Measurements from ENCODE around the gene IL22RA2.

Gene IL22RA2

DNA sequence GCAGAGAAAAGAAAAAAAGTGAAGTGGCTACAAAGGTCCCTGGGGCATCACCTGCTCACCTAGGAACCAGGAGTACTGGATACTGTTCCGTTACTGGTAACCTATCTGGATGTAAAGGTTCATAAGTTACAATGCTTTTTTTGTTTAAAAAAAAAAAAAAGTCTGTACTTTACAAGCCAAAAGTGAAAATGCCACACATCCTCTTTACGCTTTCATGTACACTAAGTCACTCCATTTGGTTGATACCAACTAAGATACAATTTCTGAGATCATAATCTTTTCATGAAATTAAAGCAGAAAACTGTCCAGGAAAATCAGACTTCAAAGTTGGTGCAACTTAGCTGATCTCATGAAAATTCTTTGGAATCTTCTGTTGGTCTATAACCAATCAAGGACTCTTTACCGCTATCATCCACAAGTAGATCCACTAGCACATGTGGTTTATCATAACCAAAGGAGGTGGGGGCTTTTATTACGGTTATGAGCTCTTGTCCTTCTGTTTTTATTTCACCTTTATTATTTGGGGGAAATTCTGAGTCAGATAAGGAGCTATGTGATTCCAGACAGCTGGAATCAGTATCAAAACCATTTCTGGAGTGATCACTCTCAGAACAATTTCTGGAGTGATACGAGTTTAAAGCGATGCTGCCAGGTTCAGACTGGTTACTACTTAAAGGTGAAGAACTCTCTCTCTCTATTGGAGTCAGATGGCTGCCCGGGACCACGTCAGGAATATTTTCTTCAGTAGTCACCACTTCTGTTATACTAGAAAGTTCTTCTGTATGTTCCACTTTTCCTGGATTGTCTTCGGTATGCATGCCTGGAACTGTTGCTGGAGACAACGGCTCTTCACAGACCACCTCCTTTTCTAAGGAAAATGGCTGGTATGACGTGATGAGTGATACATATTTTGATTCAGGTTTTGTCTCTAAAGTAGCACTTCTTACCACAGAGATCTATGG, 24.5 kb upstream of the IL22RA2 start:
- no peak for DNase-seq (ENCODE audit: low read depth in 2 of 2)

GRCh38 chr6:137193256-137194070, 20.0 kb upstream of the IL22RA2 start:
- DNase-seq (ENCODE audit: low read depth in 2 of 2) = no peak

DNA sequence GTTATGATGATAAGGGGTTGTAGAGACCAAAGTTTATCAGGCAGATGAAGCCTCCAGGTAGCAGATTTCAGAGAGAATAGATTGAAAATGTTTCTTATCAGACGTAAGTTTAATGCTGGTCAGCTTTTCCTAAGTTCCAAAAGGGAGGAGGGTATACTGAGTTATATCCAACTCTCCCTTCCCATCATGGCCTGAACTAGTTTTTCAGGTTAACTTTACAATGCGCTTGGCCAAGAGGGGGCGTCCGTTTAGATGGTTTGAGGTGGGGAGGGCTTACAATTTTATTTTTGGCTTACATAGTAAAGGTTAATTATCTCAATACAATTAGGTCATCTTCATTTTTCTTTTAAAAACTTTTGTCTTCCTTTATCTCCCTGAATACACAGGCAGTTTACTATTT, 19.4 kb upstream of the IL22RA2 start:
- no peak for DNase-seq (ENCODE audit: low read depth in 2 of 2)

GRCh38 chr6:137191670-137192069, 18.2 kb upstream of the IL22RA2 start:
- DNase-seq (ENCODE audit: low read depth in 2 of 2) = no peak

- DNase-seq (ENCODE audit: low read depth in 2 of 2) = no peak
These were observed 17.8 kb upstream of the IL22RA2 start for GRCh38 chr6:137191236-137191635.

DNA sequence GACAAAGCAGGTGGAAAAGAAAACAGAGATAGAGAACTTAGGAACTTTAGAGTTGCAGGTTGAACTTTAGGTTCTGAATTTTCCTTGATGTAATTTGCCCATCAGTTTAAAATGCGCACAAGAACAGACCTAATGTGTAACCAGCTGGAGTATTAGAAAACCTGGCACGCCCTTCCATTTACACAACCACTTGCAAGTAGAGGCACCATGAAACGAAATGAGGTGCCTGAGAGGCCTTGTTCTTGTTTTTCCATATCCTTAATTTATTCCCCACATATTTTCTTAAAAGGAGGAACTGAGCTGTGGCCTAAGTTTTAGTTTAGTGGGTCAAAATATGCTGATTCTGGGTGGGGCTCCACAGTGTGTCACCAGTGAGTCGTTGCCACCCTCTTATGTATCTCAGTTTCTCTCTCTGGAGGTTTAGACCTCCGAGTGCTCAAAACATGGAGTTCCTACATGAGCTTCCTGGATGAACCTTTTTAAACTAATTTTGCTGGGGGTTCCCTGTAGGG, 17.2 kb upstream of the IL22RA2 start:
- no peak for DNase-seq (ENCODE audit: low read depth in 2 of 2)

DNA sequence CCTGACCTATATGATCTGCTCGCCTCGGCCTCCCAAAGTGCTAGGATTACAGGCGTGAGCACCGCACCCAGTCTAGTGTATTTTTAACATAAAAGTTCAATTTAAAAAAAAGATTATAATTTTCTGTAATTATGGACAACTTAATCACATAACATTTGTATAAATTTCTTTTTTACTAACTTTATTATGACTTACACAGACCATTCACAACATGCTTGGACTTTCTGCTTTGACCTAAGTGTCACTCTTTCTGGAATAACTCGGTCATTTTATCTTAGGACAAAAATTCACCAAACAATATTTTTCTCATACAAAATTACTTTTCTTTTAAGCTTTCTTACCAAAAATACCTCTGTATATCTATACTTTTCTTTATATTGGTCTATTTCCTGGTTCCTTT, 15.4 kb upstream of the IL22RA2 start:
- no peak for DNase-seq (ENCODE audit: low read depth in 2 of 2)

GRCh38 chr6:137185290-137185689, 11.8 kb upstream of the IL22RA2 start:
- no peak for DNase-seq (ENCODE audit: low read depth in 2 of 2)

GRCh38 chr6:137182654-137183073, 9.2 kb upstream of the IL22RA2 start:
- DNase-seq (ENCODE audit: low read depth in 2 of 2) = no peak

DNA sequence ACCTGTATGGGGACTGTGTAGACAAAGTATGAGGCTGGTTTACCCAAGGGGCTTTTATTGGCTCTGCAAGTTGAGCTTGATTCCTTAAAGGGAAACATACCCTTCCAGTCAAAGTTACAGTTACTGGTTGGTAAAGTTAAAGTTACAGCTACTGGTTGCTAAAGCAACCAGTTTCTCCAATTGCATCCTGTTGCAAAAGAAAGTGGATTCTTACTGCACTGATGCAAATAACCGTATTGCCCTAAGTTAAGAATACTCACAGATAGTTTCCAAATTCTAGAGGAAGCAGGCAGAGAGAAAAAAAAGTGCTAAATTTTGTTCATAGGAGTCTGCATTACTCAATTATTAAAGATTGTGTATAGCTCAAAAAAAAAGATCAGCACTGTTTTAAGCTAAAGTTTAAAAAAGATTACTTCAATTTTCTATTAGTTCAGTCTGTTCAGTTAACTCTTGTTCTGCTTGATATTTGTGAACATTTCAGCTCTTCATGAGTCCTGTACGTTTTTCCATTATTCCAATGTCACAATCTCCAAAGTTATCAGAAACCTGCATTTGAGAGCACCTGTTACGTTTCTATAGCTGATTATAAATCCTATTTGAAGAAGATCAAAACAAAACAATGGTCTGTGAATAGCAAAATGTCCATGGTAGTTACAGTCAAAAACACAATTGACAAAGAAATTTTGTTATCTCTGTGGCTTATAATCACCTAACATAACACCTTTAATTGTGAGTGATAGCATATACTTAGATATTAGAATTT, 8.6 kb upstream of the IL22RA2 start:
- no peak for DNase-seq (ENCODE audit: low read depth in 2 of 2)

- DNase-seq (ENCODE audit: low read depth in 2 of 2) = no peak
These were observed 4.2 kb upstream of the IL22RA2 start for GRCh38 chr6:137177611-137178010.

DNA sequence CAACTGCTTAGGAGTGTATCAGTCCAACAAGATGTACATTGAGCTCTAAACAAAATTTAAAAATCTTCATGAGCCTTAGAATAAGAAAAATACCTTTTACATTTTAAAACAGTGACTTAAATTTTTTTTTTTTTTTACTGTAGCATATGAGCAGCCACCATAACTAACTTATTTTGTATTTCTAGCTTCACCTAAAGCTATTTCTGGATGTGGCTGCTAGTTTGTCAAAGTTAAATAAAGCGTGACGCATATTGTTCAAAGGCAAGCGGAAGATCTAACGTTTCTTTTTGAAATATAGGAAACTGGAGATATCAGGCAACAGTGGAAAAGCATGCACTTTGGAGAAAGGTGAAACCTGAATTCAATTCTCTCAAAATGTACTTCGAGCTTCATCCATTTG, 3.3 kb upstream of the IL22RA2 start:
- DNase-seq (ENCODE audit: low read depth in 2 of 2) = no peak

DNA sequence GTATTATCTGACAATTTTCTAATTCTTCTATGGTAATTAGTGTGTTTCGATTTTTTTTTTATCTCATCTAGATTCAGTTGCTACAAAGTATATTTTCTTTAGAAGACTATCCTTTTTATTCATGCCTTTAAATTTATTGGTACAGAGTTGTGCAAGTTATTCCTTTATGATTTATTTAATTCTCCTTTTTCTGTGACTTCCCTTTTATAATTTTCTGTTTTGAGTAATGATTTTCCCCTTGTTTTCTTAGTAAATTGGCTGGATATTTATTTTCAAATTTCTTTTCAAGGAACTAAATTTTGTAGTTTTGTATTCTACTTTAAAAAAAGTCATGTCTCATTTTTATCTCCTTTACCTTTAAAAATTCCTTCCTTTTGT, 2.4 kb upstream of the IL22RA2 start:
- DNase-seq (ENCODE audit: low read depth in 2 of 2) = no peak

DNA sequence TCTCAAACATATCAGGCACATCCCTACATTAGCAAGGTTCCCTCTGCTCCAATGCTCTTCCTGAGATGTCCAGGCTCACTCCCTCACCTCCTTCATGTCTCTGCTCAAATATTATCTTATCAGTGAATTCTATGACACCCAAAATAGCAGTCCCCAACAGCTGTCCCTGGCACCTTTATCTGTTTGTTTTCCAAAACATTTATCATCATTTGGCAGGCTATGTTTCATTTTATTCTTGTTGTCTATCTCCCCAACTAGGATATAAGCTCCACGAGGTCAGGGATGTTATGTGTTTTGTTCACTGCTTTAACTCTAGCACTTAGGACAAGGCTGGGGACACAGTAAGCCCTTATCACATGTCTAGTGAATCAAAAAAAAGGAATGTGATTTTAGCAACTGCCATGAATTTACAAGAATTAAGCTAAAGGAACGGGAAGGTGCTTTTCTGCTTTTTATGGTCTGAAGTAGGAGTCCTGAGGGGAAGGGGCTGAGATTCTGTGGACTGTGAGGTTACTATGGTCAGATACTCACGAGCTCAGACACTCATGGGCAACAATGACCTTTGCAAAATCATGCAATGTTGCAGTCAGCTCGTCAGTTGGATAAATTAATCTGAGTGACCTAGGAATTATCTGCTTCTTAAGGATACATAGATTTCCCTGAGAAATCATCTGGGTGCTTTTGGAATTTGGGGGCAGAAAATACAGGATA, 1.9 kb upstream of the IL22RA2 start:
- no peak for DNase-seq (ENCODE audit: low read depth in 2 of 2)

DNA sequence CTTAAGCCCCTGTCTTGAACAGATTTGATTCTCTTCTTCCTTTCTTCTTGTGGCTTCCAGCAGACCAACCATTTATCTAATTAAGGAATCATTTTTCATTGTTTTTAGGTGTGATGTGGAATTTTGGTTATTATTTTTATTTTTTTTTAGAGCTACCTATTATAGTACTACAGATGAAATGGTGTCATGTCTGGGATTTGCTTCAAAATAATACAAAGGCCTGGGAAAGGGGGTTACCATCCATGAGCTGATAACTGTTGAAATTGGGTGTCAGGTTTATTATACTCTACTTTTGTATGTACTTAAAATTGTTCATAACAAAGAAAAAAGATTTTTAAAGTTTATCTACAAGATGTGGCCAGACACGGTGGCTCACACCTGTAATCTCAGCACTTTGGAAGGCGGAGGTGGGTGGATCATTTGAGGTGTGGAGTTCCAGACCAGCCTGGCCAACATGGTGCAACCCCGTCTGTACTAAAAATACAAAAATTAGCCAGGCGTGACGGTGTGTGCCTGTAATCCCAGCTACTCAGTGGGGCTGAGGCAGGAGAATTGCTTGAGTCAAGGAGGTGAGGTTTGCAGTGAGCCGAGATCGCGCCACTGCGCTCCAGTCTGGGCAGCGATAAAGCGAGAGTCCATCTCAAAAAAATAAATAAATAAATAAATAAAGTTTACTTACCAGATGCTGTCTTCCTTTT, 561 bp downstream of the IL22RA2 start:
- DNase-seq (ENCODE audit: low read depth in 2 of 2) = no peak

DNA sequence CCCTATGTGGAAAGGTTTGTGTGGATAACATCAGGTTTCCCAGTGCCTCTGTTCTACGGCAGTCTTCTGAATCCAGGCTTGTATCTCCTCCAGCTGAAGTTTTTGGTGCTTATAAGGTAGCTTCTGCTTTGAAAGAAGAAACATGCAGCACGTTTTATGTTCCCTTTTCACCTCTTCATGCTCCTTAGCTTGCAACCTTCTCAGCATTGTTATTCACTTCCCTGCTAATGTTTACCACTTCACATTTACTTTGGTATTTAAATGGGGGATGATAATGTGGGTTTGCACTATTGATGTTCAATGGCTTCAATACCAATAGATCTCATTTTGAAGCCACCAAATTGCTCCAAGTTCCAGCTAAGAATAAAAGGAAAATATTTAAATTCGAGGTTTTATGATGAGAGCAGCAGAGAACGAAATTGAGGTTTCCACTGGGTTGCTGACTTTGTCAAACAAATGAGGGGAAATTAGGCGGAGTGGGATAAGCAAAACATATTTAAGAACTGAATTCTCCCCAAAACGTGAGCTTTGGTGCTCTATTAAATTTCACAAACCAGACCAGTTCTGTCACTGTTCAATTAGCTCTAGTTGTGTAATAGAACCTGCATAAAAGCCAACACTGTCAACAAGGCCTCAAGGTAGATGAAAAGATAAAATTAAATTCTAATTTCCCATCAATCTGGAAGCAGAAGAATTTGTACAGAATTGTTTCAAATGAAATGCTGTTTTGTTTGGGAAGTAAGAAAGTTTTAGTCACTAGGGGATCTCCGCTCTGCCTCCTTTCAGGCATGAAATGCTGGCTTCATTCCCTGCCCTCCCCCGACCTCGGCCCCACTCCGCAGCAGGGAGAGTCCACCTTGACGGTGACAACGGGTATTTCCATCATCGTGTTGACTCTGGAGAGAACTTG, 1.4 kb downstream of the IL22RA2 start:
- DNase-seq (ENCODE audit: low read depth in 2 of 2) = no peak

GRCh38 chr6:137171053-137171374, 2.4 kb downstream of the IL22RA2 start:
- no peak for DNase-seq (ENCODE audit: low read depth in 2 of 2)

GRCh38 chr6:137170266-137171052, 3.0 kb downstream of the IL22RA2 start:
- no peak for DNase-seq (ENCODE audit: low read depth in 2 of 2)

Data from stimulated activated CD8-positive, alpha-beta memory T cell treated with anti-CD3 and anti-CD28 coated beads, Interleukin-7, amount 100 ng/mL, for 4 hours (primary cell).